Neural progenitor cell (in vitro differentiated cells): ENCODE data around the gene GRAMD1B.

ENCODE experiments used
- CTCF ChIP-seq: fragments of 200-600 bp; sonication (generic); IDR thresholded peaks from 2 replicates; pipeline ENCODE4 v1.5.1; 2017; ENCODE audit warnings: antibody characterized with exemption, mild to moderate bottlenecking
- EZH2phosphoT487 ChIP-seq: fragments of 200-600 bp; sonication (generic); IDR thresholded peaks from 2 replicates; pipeline ENCODE4 v1.6.1; 2017; ENCODE audit warnings: antibody characterized with exemption

- TF ChIP-seq CTCF (no peak), EZH2phosphoT487 (no peak)
These were observed 134.2 kb downstream of the GRAMD1B start for GRCh38 chr11:123564221-123564620.
